HFFc6 (cell line): ENCODE data around the gene FCMR. TPM values are rescaled to one million over a fixed set of nuclear protein-coding genes. Genes with fewer than 3 reads are reported as not detected.

Experiments
- DNase-seq: peaks from one replicate; pipeline ENCODE4 v3.0.0-alpha.2; 2018
- H3K27ac Mint-ChIP-seq: 2 replicates; pipeline ENCODE4 v1.8.0; 2020; ENCODE audit warnings: mild to moderate bottlenecking, mixed read lengths
- H3K27me3 Mint-ChIP-seq: 2 replicates; pipeline ENCODE4 v1.8.0; 2021; ENCODE audit warnings: mild to moderate bottlenecking, moderate library complexity, mixed read lengths; ENCODE audit not compliant: insufficient read depth
- H3K36me3 Mint-ChIP-seq: 2 replicates; pipeline ENCODE4 v1.8.0; 2021; ENCODE audit warnings: low read depth, mixed read lengths
- H3K4me1 Mint-ChIP-seq: 2 replicates; pipeline ENCODE4 v1.8.0; 2020; ENCODE audit warnings: low read depth, mixed read lengths
- H3K4me3 Mint-ChIP-seq: 2 replicates; pipeline ENCODE4 v1.8.0; 2020; ENCODE audit warnings: mild to moderate bottlenecking, moderate library complexity, mixed read lengths
- H3K9me3 Mint-ChIP-seq: 2 replicates; pipeline ENCODE4 v1.8.0; 2020; ENCODE audit warnings: mild to moderate bottlenecking, mixed read lengths
- total RNA-seq, 6 experiments: library from RNA; stranded (reverse); fragmentation: NEBNext Ultra II Directional; extraction: Animal tissue kit (Norgen Biotek cat#: 25700); gene quantifications; 2 replicates in 1 of 6; 3 replicates in 5 of 6; pipeline ENCODE4 v1.2.3, GENCODE V29; 2021
- TF ChIP-seq, protein P1 (sequence below): fragments of 200-600 bp; sonication (generic); IDR thresholded peaks from 2 replicates; pipeline ENCODE4 v1.5.0; 2021; ENCODE audit warnings: antibody characterized with exemption, mild to moderate bottlenecking

FCMR gene
- total RNA-seq, 6 experiments from 2014 or later = 0.28 to 1.3 (median 0.67) TPM

- H3K9me3 Mint-ChIP-seq = no peaks in the 10 kb centered on the region; the same call in 1 of the 2 replicates
- peaks cover 9% of the 10 kb centered on the region; the same call in 1 of the 2 replicates for H3K4me1 Mint-ChIP-seq
- no peak overlapping the region for H3K27ac Mint-ChIP-seq
- no peak overlapping the region for H3K4me3 Mint-ChIP-seq
- TF ChIP-seq, protein P1, sequence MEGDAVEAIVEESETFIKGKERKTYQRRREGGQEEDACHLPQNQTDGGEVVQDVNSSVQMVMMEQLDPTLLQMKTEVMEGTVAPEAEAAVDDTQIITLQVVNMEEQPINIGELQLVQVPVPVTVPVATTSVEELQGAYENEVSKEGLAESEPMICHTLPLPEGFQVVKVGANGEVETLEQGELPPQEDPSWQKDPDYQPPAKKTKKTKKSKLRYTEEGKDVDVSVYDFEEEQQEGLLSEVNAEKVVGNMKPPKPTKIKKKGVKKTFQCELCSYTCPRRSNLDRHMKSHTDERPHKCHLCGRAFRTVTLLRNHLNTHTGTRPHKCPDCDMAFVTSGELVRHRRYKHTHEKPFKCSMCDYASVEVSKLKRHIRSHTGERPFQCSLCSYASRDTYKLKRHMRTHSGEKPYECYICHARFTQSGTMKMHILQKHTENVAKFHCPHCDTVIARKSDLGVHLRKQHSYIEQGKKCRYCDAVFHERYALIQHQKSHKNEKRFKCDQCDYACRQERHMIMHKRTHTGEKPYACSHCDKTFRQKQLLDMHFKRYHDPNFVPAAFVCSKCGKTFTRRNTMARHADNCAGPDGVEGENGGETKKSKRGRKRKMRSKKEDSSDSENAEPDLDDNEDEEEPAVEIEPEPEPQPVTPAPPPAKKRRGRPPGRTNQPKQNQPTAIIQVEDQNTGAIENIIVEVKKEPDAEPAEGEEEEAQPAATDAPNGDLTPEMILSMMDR = no peak
- DNase-seq = no peak
- H3K36me3 Mint-ChIP-seq = no peaks in the 10 kb centered on the region
- peaks cover 32% of the 10 kb centered on the region for H3K27me3 Mint-ChIP-seq
Measured at GRCh38 chr1:206949208-206949607, 27.5 kb upstream of the FCMR start.

DNA sequence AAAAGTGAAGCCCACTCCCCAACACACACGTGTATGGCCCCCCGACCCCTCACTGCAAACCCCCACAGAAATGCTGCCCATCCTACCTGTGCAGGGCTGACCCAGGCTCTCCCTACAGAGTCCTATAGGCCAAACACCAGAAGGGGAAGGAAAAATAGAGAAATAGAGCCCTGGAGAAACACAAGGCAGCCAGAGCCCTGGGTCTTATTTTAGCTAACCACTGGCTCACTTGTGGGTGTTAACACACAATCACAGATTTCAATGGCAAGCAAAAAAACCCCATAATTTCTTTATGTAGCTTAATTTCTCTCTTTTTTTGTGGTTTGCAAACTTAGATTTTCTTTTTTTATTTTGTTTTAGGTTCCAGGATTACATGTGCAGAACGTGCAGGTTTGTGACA lies 25.5 kb upstream of the FCMR start:
- no peaks in the 10 kb centered on the region; the same call in 1 of the 2 replicates for H3K9me3 Mint-ChIP-seq
- peaks cover 36% of the 10 kb centered on the region for H3K27me3 Mint-ChIP-seq
- H3K4me1 Mint-ChIP-seq = peaks cover 9% of the 10 kb centered on the region; the same call in 1 of the 2 replicates
- no peak overlapping the region for H3K27ac Mint-ChIP-seq
- no peak for DNase-seq
- H3K4me3 Mint-ChIP-seq = no peak overlapping the region
- TF ChIP-seq, protein P1 = no peak
- no peaks in the 10 kb centered on the region for H3K36me3 Mint-ChIP-seq

DNA sequence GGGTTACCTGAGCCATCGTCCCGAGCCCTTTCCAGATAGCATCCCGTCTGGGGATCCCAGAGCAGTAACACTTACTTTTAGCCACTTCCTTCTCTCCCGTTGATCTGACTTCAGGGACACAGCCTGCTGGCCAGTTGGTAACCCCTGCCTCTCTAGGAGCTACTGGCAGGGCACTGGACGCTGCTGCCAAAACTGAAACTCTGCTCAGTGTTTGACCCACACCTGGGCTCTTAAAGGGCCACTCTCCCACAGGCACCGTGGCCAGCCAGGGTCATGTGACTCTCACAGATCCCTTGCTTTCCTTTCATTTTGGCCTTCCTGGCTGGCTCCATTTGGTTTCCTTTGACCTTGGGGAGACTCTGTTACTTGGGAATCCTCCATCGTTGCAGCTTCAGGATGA lies 24.5 kb upstream of the FCMR start, which contains the start of gene PIGR:
PIGR (minus strand) TSS at position 206 of the 400 bp plus-strand sequence. CDS start 5,935 bp downstream, outside the sequence.
- peaks cover 9% of the 10 kb centered on the region; the same call in 1 of the 2 replicates for H3K4me1 Mint-ChIP-seq
- no peak within 1 kb of the TSS for H3K27ac Mint-ChIP-seq
- no peak within 1 kb of the TSS for H3K4me3 Mint-ChIP-seq

DNA sequence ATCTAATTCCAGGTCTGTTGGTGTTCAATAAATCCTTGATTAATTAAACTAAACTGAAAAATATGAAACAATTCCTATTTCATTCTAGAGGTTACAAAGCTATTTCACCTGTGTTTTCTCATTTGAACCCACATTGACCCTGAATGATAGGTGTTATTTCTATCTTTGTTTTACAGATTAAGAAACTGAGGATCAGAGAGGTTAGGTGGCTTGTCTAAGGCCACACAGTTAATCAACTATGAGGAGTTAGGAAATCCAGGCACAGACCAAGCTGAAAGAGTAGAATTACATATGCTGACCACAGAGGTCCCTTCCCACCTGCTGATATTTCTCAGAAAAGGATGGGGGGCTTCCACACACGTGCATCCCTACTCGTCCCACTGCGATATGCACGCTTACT lies 24.0 kb upstream of the FCMR start:
- Mint-ChIP-seq H3K4me1 (peaks cover 9% of the 10 kb centered on the region; the same call in 1 of the 2 replicates), H3K4me3 (no peak overlapping the region)

More for the DNA sequence above, 24.5 kb upstream of the FCMR start, which contains the start of gene PIGR:
- no peak for DNase-seq
- TF ChIP-seq, protein P1 = no peak
- H3K36me3 Mint-ChIP-seq = no peaks in the 10 kb centered on the region
- peaks cover 41% of the 10 kb centered on the region for H3K27me3 Mint-ChIP-seq
- H3K9me3 Mint-ChIP-seq = no peaks in the 10 kb centered on the region; the same call in 1 of the 2 replicates

DNA sequence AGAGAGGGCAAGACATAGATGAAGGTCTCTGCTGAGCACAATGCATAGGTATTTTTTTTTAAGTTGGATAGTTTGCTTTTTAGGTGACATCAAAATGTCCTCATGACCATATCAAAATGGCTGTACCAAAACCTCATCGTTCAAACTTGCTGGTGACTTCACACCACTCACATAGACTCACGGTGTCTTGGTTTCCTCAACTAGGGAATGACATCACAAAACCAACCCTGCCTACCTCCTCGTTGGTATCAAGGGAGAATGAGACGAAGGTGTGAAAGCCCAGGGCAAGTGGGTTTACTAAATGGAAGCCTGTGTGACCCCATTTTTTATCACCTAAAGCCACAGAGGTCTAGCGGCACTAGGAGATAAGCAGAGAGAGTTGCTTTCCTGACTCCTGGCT lies 23.0 kb upstream of the FCMR start:
- H3K27ac Mint-ChIP-seq = no peak overlapping the region
- peaks cover 9% of the 10 kb centered on the region; the same call in 1 of the 2 replicates for H3K4me1 Mint-ChIP-seq
- TF ChIP-seq, protein P1 = no peak
- DNase-seq = no peak
- H3K9me3 Mint-ChIP-seq = no peaks in the 10 kb centered on the region; the same call in 1 of the 2 replicates
- H3K4me3 Mint-ChIP-seq = no peak overlapping the region
- peaks cover 39% of the 10 kb centered on the region for H3K27me3 Mint-ChIP-seq
- no peaks in the 10 kb centered on the region for H3K36me3 Mint-ChIP-seq

More for the DNA sequence above, 24.0 kb upstream of the FCMR start:
- TF ChIP-seq, protein P1 = no peak
- peaks cover 41% of the 10 kb centered on the region for H3K27me3 Mint-ChIP-seq
- H3K36me3 Mint-ChIP-seq = no peaks in the 10 kb centered on the region
- H3K27ac Mint-ChIP-seq = no peak overlapping the region
- H3K9me3 Mint-ChIP-seq = no peaks in the 10 kb centered on the region; the same call in 1 of the 2 replicates
- no peak for DNase-seq
